ENCODE measurements around the gene ETNK1.

ETNK1 gene

DNA sequence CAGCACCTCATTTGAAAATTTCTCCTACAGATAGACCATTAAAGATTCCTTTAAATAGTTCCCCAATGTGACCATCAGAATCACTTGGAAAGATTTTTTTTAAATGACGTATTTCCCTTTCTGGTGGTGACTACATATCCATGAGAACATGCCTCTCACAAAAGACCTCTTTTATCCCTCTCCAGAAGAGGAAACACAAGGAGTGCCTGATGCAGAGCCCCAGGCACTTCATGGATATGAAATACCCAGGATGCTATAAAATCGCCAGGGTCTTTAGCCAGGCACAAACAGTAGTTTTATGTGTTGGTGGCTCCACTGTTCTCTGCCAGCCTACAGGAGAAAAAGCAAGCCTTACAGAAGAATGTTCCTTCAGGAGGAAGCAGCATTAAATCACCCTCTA is 97.1 kb downstream of the ETNK1 start:
- Histone ChIP-seq H2BK15ac (replicated peaks; ENCODE audit: low read depth) (no peak overlapping the region), H4K5ac (ENCODE audit: low read length) (no peak overlapping the region), H3K27ac (ENCODE audit: low read depth, low read length) (no peak overlapping the region), H3K4ac (ENCODE audit: low read depth, low read length) (no peak overlapping the region), H3K56ac (ENCODE audit: low read length) (no peak overlapping the region), H3K4me3 (ENCODE audit: low read length) (no peak overlapping the region), H2BK120ac (ENCODE audit: low read depth, low read length) (no peak overlapping the region), H3K79me2 (ENCODE audit: control insufficient read depth, insufficient read depth, low read length) (no peaks in the 10 kb centered on the region), H4K8ac (ENCODE audit: low read depth, low read length) (no peak overlapping the region), H3K79me1 (ENCODE audit: low read length) (no peaks in the 10 kb centered on the region), H3K23ac (ENCODE audit: low read length) (no peak overlapping the region), H3K36me3 (ENCODE audit: control insufficient read depth, insufficient read depth, low read length) (no peaks in the 10 kb centered on the region), H3K27me3 (ENCODE audit: insufficient read depth, low read length, poor library complexity) (no peaks in the 10 kb centered on the region), H3K9ac (ENCODE audit: low read length) (no peak overlapping the region), H3K4me1 (ENCODE audit: control insufficient read depth, low read depth, low read length) (no peaks in the 10 kb centered on the region), H3K4me2 (ENCODE audit: low read length) (no peak overlapping the region), H2AK5ac (ENCODE audit: low read length) (no peak overlapping the region), H3K18ac (ENCODE audit: low read length) (no peak overlapping the region), H2BK5ac (ENCODE audit: low read length) (no peak overlapping the region)
- no CpG with 5 or more reads among the region's 2 CpGs for WGBS (ENCODE audit: extremely low coverage, insufficient coverage, low lambda C conversion rate)
- no peak for DNase-seq

DNA sequence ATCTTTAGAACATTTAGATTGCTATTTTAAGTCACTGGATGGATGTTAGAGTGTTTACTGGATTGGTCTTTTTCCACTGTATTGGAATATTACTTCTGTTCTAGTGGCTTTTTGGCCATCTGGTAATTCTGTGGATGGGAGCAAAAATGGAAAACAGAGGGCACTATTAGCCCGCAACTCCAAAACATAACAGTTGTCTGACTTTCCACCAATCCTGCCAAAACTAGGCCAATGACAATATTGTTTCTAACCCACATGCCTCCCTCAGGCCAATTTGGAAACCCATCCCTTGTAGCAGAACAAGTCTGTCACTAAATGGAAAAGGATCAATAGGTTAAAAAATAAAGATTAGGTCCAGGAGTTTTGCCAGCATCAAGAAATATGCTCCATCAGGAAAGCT is 97.8 kb downstream of the ETNK1 start:
- Histone ChIP-seq H3K23ac (ENCODE audit: low read length) (no peak overlapping the region), H3K56ac (ENCODE audit: low read length) (no peak overlapping the region), H3K79me1 (ENCODE audit: low read length) (no peaks in the 10 kb centered on the region), H3K4me1 (ENCODE audit: control insufficient read depth, low read depth, low read length) (no peaks in the 10 kb centered on the region), H3K18ac (ENCODE audit: low read length) (no peak overlapping the region), H2BK15ac (replicated peaks; ENCODE audit: low read depth) (no peak overlapping the region), H3K9ac (ENCODE audit: low read length) (no peak overlapping the region), H4K8ac (ENCODE audit: low read depth, low read length) (no peak overlapping the region), H3K27me3 (ENCODE audit: insufficient read depth, low read length, poor library complexity) (no peaks in the 10 kb centered on the region), H3K36me3 (ENCODE audit: control insufficient read depth, insufficient read depth, low read length) (no peaks in the 10 kb centered on the region), H3K4ac (ENCODE audit: low read depth, low read length) (no peak overlapping the region), H3K79me2 (ENCODE audit: control insufficient read depth, insufficient read depth, low read length) (no peaks in the 10 kb centered on the region), H2BK120ac (ENCODE audit: low read depth, low read length) (no peak overlapping the region), H4K5ac (ENCODE audit: low read length) (no peak overlapping the region), H3K27ac (ENCODE audit: low read depth, low read length) (no peak overlapping the region), H2AK5ac (ENCODE audit: low read length) (no peak overlapping the region), H3K4me2 (ENCODE audit: low read length) (no peak overlapping the region), H3K4me3 (ENCODE audit: low read length) (no peak overlapping the region), H2BK5ac (ENCODE audit: low read length) (no peak overlapping the region)
- WGBS (ENCODE audit: extremely low coverage, insufficient coverage, low lambda C conversion rate) = no CpG with 5 or more reads among the region's 1 CpG
- no peak for DNase-seq

GRCh38 chr12:22728987-22729386 is 104.0 kb downstream of the ETNK1 start:
- Histone ChIP-seq H3K23ac (ENCODE audit: low read length) (no peak overlapping the region), H3K36me3 (ENCODE audit: control insufficient read depth, insufficient read depth, low read length) (no peaks in the 10 kb centered on the region)
- WGBS (ENCODE audit: extremely low coverage, insufficient coverage, low lambda C conversion rate) = no CpG with 5 or more reads among the region's 2 CpGs

GRCh38 chr12:22729431-22729956 is 104.5 kb downstream of the ETNK1 start:
- no peak overlapping the region for H3K23ac ChIP-seq (ENCODE audit: low read length)
- no peak overlapping the region for H3K4me2 ChIP-seq (ENCODE audit: low read length)
- H2BK15ac ChIP-seq (replicated peaks; ENCODE audit: low read depth) = peak overlapping the region; percentile 13
- no peaks in the 10 kb centered on the region for H3K36me3 ChIP-seq (ENCODE audit: control insufficient read depth, insufficient read depth, low read length)
- H3K27ac ChIP-seq (ENCODE audit: low read depth, low read length) = no peak overlapping the region
- no peak overlapping the region for H3K56ac ChIP-seq (ENCODE audit: low read length)
- no peak overlapping the region for H3K4ac ChIP-seq (ENCODE audit: low read depth, low read length)
- no peak overlapping the region for H2BK5ac ChIP-seq (ENCODE audit: low read length)
- no peaks in the 10 kb centered on the region for H3K4me1 ChIP-seq (ENCODE audit: control insufficient read depth, low read depth, low read length)
- H4K8ac ChIP-seq (ENCODE audit: low read depth, low read length) = no peak overlapping the region
- H3K27me3 ChIP-seq (ENCODE audit: insufficient read depth, low read length, poor library complexity) = no peaks in the 10 kb centered on the region
- H3K4me3 ChIP-seq (ENCODE audit: low read length) = no peak overlapping the region
- no peak overlapping the region for H2BK120ac ChIP-seq (ENCODE audit: low read depth, low read length)
- H3K9ac ChIP-seq (ENCODE audit: low read length) = no peak overlapping the region
- no CpG with 5 or more reads among the region's 6 CpGs for WGBS (ENCODE audit: extremely low coverage, insufficient coverage, low lambda C conversion rate)
- no peaks in the 10 kb centered on the region for H3K79me2 ChIP-seq (ENCODE audit: control insufficient read depth, insufficient read depth, low read length)
- no peak overlapping the region for H2AK5ac ChIP-seq (ENCODE audit: low read length)
- peak overlapping the region; percentile 31 for H3K18ac ChIP-seq (ENCODE audit: low read length)
- no peak for DNase-seq
- H3K79me1 ChIP-seq (ENCODE audit: low read length) = no peaks in the 10 kb centered on the region
- no peak overlapping the region for H4K5ac ChIP-seq (ENCODE audit: low read length)

More at GRCh38 chr12:22728987-22729386, 104.0 kb downstream of the ETNK1 start:
- Histone ChIP-seq H2AK5ac (ENCODE audit: low read length) (no peak overlapping the region), H2BK15ac (replicated peaks; ENCODE audit: low read depth) (peak overlapping the region; percentile 13), H3K4ac (ENCODE audit: low read depth, low read length) (no peak overlapping the region), H3K4me2 (ENCODE audit: low read length) (no peak overlapping the region), H3K27ac (ENCODE audit: low read depth, low read length) (no peak overlapping the region), H3K79me2 (ENCODE audit: control insufficient read depth, insufficient read depth, low read length) (no peaks in the 10 kb centered on the region), H3K79me1 (ENCODE audit: low read length) (no peaks in the 10 kb centered on the region), H3K27me3 (ENCODE audit: insufficient read depth, low read length, poor library complexity) (no peaks in the 10 kb centered on the region), H3K9ac (ENCODE audit: low read length) (no peak overlapping the region), H3K4me3 (ENCODE audit: low read length) (no peak overlapping the region), H4K8ac (ENCODE audit: low read depth, low read length) (no peak overlapping the region), H3K4me1 (ENCODE audit: control insufficient read depth, low read depth, low read length) (no peaks in the 10 kb centered on the region), H2BK120ac (ENCODE audit: low read depth, low read length) (no peak overlapping the region), H3K18ac (ENCODE audit: low read length) (no peak overlapping the region), H4K5ac (ENCODE audit: low read length) (no peak overlapping the region), H3K56ac (ENCODE audit: low read length) (no peak overlapping the region), H2BK5ac (ENCODE audit: low read length) (no peak overlapping the region)
- DNase-seq = peak; percentile 7

DNA sequence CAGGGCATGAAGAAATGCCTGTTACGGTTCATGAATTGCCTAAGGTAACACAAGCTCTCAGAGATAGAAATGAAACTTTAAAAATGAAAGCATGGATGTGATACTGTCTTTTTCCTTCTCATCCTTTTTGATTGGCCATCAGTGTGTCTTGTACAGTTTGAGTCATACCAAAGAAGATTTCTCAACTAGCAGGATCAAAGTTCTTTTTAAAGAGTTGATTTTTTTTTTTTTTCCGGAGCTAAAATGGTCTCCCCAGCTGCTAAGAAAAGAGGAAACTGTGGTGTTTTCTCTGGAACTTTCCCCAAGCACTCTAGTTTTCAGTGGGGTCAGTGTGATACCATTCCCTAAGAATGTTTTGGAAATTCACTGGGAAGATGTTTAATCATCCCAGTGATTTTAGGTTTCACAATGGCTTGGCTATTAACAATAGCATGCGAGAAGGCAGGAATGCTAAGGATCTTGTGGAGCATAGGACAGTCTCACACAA is 105.0 kb downstream of the ETNK1 start:
- peak; percentile 40 for DNase-seq
- Histone ChIP-seq H3K27me3 (ENCODE audit: insufficient read depth, low read length, poor library complexity) (no peaks in the 10 kb centered on the region), H3K36me3 (ENCODE audit: control insufficient read depth, insufficient read depth, low read length) (no peaks in the 10 kb centered on the region)

GRCh38 chr12:22731236-22731635 is 106.3 kb downstream of the ETNK1 start:
- H3K4me2 ChIP-seq (ENCODE audit: low read length) = no peak overlapping the region
- no peaks in the 10 kb centered on the region for H3K36me3 ChIP-seq (ENCODE audit: control insufficient read depth, insufficient read depth, low read length)

More for the DNA sequence above, 105.0 kb downstream of the ETNK1 start:
- H3K4me2 ChIP-seq (ENCODE audit: low read length) = no peak overlapping the region
- H3K56ac ChIP-seq (ENCODE audit: low read length) = no peak overlapping the region
- H2AK5ac ChIP-seq (ENCODE audit: low read length) = no peak overlapping the region
- no peak overlapping the region for H2BK15ac ChIP-seq (replicated peaks; ENCODE audit: low read depth)
- H2BK120ac ChIP-seq (ENCODE audit: low read depth, low read length) = no peak overlapping the region
- no peak overlapping the region for H2BK5ac ChIP-seq (ENCODE audit: low read length)
- H3K79me1 ChIP-seq (ENCODE audit: low read length) = no peaks in the 10 kb centered on the region
- H3K4me1 ChIP-seq (ENCODE audit: control insufficient read depth, low read depth, low read length) = no peaks in the 10 kb centered on the region
- no peak overlapping the region for H3K23ac ChIP-seq (ENCODE audit: low read length)
- H4K5ac ChIP-seq (ENCODE audit: low read length) = no peak overlapping the region
- no peak overlapping the region for H3K4ac ChIP-seq (ENCODE audit: low read depth, low read length)
- no CpG with 5 or more reads among the region's 3 CpGs for WGBS (ENCODE audit: extremely low coverage, insufficient coverage, low lambda C conversion rate)
- no peak overlapping the region for H3K4me3 ChIP-seq (ENCODE audit: low read length)
- H3K79me2 ChIP-seq (ENCODE audit: control insufficient read depth, insufficient read depth, low read length) = no peaks in the 10 kb centered on the region
- H3K9ac ChIP-seq (ENCODE audit: low read length) = no peak overlapping the region
- H4K8ac ChIP-seq (ENCODE audit: low read depth, low read length) = no peak overlapping the region
- no peak overlapping the region for H3K27ac ChIP-seq (ENCODE audit: low read depth, low read length)
- H3K18ac ChIP-seq (ENCODE audit: low read length) = peak overlapping the region; percentile 31

More at GRCh38 chr12:22731236-22731635, 106.3 kb downstream of the ETNK1 start:
- no peak for DNase-seq
- Histone ChIP-seq H3K79me2 (ENCODE audit: control insufficient read depth, insufficient read depth, low read length) (no peaks in the 10 kb centered on the region), H3K23ac (ENCODE audit: low read length) (no peak overlapping the region), H3K56ac (ENCODE audit: low read length) (no peak overlapping the region), H2BK5ac (ENCODE audit: low read length) (no peak overlapping the region), H2BK15ac (replicated peaks; ENCODE audit: low read depth) (no peak overlapping the region), H3K9ac (ENCODE audit: low read length) (no peak overlapping the region), H2AK5ac (ENCODE audit: low read length) (no peak overlapping the region), H4K5ac (ENCODE audit: low read length) (no peak overlapping the region), H4K8ac (ENCODE audit: low read depth, low read length) (no peak overlapping the region), H3K27ac (ENCODE audit: low read depth, low read length) (no peak overlapping the region), H3K27me3 (ENCODE audit: insufficient read depth, low read length, poor library complexity) (no peaks in the 10 kb centered on the region), H3K18ac (ENCODE audit: low read length) (no peak overlapping the region), H2BK120ac (ENCODE audit: low read depth, low read length) (no peak overlapping the region), H3K4me3 (ENCODE audit: low read length) (no peak overlapping the region), H3K4ac (ENCODE audit: low read depth, low read length) (no peak overlapping the region), H3K4me1 (ENCODE audit: control insufficient read depth, low read depth, low read length) (no peaks in the 10 kb centered on the region), H3K79me1 (ENCODE audit: low read length) (no peaks in the 10 kb centered on the region)
- no CpG with 5 or more reads among the region's 3 CpGs for WGBS (ENCODE audit: extremely low coverage, insufficient coverage, low lambda C conversion rate)

All from mesendoderm (in vitro differentiated cells).